ENCODE measurements around the gene SLC6A13.
A peak's percentile ranks its signal among the peaks of the same experiment; 100 is the strongest.

SLC6A13 gene

DNA sequence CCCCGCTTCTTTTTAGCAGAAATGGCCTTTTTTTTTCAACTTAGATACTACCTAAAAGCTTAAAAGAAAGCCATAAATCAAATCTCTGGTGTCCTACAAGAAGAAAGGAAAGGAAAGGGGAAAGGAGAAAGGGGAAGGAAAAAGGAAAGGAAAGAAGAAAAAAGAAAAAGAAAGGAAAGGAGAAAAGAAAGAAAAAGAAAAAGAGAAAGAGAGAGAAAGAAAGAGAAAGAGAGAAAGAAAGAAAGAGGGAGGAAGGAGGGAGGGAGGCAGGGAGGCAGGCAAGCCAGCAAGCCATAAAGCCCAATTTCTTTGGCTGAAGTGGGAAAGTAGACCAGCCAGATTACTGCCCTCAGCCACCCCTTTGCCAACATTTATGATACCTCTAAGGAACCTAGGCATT, 32.5 kb upstream of the SLC6A13 start:
- Histone ChIP-seq H3K4me1 (ENCODE audit: insufficient read depth, poor library complexity, severe bottlenecking) (no peaks in the 10 kb centered on the region), H3K27ac (ENCODE audit: poor library complexity, severe bottlenecking) (no peak overlapping the region), H3K4me3 (ENCODE audit: severe bottlenecking) (no peak overlapping the region), H3K9me3 (ENCODE audit: severe bottlenecking) (peaks cover 2% of the 10 kb centered on the region), H3K36me3 (ENCODE audit: low read depth) (peaks cover 75% of the 10 kb centered on the region), H3K27me3 (ENCODE audit: insufficient read depth, poor library complexity, severe bottlenecking) (no peaks in the 10 kb centered on the region)
- TF ChIP-seq, protein P1, sequence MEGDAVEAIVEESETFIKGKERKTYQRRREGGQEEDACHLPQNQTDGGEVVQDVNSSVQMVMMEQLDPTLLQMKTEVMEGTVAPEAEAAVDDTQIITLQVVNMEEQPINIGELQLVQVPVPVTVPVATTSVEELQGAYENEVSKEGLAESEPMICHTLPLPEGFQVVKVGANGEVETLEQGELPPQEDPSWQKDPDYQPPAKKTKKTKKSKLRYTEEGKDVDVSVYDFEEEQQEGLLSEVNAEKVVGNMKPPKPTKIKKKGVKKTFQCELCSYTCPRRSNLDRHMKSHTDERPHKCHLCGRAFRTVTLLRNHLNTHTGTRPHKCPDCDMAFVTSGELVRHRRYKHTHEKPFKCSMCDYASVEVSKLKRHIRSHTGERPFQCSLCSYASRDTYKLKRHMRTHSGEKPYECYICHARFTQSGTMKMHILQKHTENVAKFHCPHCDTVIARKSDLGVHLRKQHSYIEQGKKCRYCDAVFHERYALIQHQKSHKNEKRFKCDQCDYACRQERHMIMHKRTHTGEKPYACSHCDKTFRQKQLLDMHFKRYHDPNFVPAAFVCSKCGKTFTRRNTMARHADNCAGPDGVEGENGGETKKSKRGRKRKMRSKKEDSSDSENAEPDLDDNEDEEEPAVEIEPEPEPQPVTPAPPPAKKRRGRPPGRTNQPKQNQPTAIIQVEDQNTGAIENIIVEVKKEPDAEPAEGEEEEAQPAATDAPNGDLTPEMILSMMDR (IDR thresholded peaks at IDR 0.05; ENCODE audit: poor library complexity, severe bottlenecking) = no peak
- no peak for DNase-seq (ENCODE audit: low spot score)
- no peak for ATAC-seq (ENCODE audit: low read depth)

- H3K4me1 ChIP-seq (ENCODE audit: insufficient read depth, poor library complexity, severe bottlenecking) = no peaks in the 10 kb centered on the region
- H3K27ac ChIP-seq (ENCODE audit: poor library complexity, severe bottlenecking) = no peak overlapping the region
- TF ChIP-seq, protein P1 (IDR thresholded peaks at IDR 0.05; ENCODE audit: poor library complexity, severe bottlenecking) = no peak
- ATAC-seq (ENCODE audit: low read depth) (no peak), DNase-seq (ENCODE audit: low spot score) (no peak)
- H3K27me3 ChIP-seq (ENCODE audit: insufficient read depth, poor library complexity, severe bottlenecking) = no peaks in the 10 kb centered on the region
- H3K36me3 ChIP-seq (ENCODE audit: low read depth) = peaks cover 89% of the 10 kb centered on the region
- no peaks in the 10 kb centered on the region for H3K9me3 ChIP-seq (ENCODE audit: severe bottlenecking)
- H3K4me3 ChIP-seq (ENCODE audit: severe bottlenecking) = no peak overlapping the region
Observed at GRCh38 chr12:293199-293598, 30.6 kb upstream of the SLC6A13 start.

DNA sequence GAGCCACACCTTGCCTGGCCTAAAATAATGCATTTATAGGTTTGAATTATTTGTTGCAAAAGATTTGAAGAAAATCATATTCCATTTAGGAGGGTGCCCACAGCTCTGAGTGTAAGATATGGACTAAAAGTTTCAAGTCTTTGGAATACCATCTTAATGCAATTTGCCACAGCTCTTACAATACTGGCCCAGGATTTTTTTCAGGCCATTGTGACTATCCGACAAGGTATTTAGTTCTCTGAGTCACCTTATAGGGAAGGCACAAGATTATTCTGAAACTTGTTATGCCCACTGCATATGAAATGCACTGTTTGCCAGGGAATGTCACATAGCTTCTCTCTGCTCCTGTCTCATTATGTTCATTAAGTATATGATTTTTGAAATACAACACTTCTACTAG, 29.6 kb upstream of the SLC6A13 start:
- Histone ChIP-seq H3K4me3 (ENCODE audit: severe bottlenecking) (no peak overlapping the region), H3K27me3 (ENCODE audit: insufficient read depth, poor library complexity, severe bottlenecking) (no peaks in the 10 kb centered on the region), H3K9me3 (ENCODE audit: severe bottlenecking) (no peaks in the 10 kb centered on the region), H3K36me3 (ENCODE audit: low read depth) (peaks cover 90% of the 10 kb centered on the region), H3K4me1 (ENCODE audit: insufficient read depth, poor library complexity, severe bottlenecking) (no peaks in the 10 kb centered on the region), H3K27ac (ENCODE audit: poor library complexity, severe bottlenecking) (no peak overlapping the region)
- ATAC-seq (ENCODE audit: low read depth) (peak; percentile 33; the same call in 1 of the 3 replicates), DNase-seq (ENCODE audit: low spot score) (no peak)
- TF ChIP-seq, protein P1 (IDR thresholded peaks at IDR 0.05; ENCODE audit: poor library complexity, severe bottlenecking) = no peak

DNA sequence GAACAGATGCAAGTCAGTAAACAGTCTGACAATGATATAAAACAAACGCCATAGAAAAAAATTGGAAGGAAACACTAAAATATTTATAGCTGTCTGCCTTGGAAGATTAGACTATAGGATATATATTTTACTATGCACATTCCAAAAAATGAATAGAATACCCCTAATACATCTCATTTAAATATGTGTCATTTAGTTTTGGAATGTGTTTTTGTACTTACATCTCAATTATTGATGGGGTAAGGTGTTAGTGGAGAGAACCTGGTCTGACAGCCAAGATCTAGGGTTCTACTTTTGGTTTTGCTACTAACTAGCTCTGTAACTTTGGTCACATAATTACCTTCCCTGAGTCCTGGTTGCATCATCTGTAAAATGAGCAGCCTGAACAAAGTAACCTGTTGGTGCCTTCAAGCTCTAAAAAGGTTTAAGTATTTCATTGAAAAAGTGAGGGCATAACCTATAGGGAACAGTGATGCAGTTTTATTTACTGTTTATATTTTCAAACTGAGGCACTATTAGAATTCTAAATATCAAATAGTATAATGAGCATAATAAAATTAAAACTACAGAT, 28.6 kb upstream of the SLC6A13 start:
- DNase-seq (ENCODE audit: low spot score) (no peak), ATAC-seq (ENCODE audit: low read depth) (no peak)
- H3K36me3 ChIP-seq (ENCODE audit: low read depth) = peaks cover 82% of the 10 kb centered on the region
- no peaks in the 10 kb centered on the region for H3K4me1 ChIP-seq (ENCODE audit: insufficient read depth, poor library complexity, severe bottlenecking)
- no peak overlapping the region for H3K27ac ChIP-seq (ENCODE audit: poor library complexity, severe bottlenecking)
- no peak overlapping the region for H3K4me3 ChIP-seq (ENCODE audit: severe bottlenecking)
- TF ChIP-seq, protein P1 (IDR thresholded peaks at IDR 0.05; ENCODE audit: poor library complexity, severe bottlenecking) = no peak
- H3K27me3 ChIP-seq (ENCODE audit: insufficient read depth, poor library complexity, severe bottlenecking) = no peaks in the 10 kb centered on the region
- H3K9me3 ChIP-seq (ENCODE audit: severe bottlenecking) = no peaks in the 10 kb centered on the region

GRCh38 chr12:288687-289086, 26.1 kb upstream of the SLC6A13 start:
- H3K9me3 ChIP-seq (ENCODE audit: severe bottlenecking) = no peaks in the 10 kb centered on the region
- no peaks in the 10 kb centered on the region for H3K27me3 ChIP-seq (ENCODE audit: insufficient read depth, poor library complexity, severe bottlenecking)
- TF ChIP-seq, protein P1 (IDR thresholded peaks at IDR 0.05; ENCODE audit: poor library complexity, severe bottlenecking) = no peak
- H3K27ac ChIP-seq (ENCODE audit: poor library complexity, severe bottlenecking) = no peak overlapping the region
- peaks cover 76% of the 10 kb centered on the region for H3K36me3 ChIP-seq (ENCODE audit: low read depth)
- no peak for ATAC-seq (ENCODE audit: low read depth)
- H3K4me3 ChIP-seq (ENCODE audit: severe bottlenecking) = no peak overlapping the region
- no peaks in the 10 kb centered on the region for H3K4me1 ChIP-seq (ENCODE audit: insufficient read depth, poor library complexity, severe bottlenecking)
- DNase-seq (ENCODE audit: low spot score) = no peak

All from RWPE2 (cell line).